DMS 273 treated with DMSO at 0.1 percent for 48 hours (cell line): ENCODE results near the gene ALDH1A2.
"Not testable (repeated sequence)": the region's sequence is repeated elsewhere in the genome, so short reads cannot be mapped to it uniquely, and the experiment has no call there.

ENCODE experiments used
- DNase-seq: peaks from one replicate; lab custom pipeline; 2025; lab: John Stamatoyannopoulos, UW

ALDH1A2 gene

GRCh38 chr15:58065445-58066041 is at the start of gene ALDH1A2:
TSS of gene ALDH1A2 (minus strand) at chr15:58065711. CDS start at chr15:58065650, 61 bp downstream.
- no peak for DNase-seq

GRCh38 chr15:58114812-58115211 is 49.3 kb upstream of the ALDH1A2 start:
- DNase-seq = no peak

- no peak for DNase-seq
Measured at GRCh38 chr15:58114388-58114787, 48.9 kb upstream of the ALDH1A2 start.

GRCh38 chr15:58113358-58113757 is 47.8 kb upstream of the ALDH1A2 start:
- DNase-seq = not testable (repeated sequence)

- no peak for DNase-seq
Measured at GRCh38 chr15:58111718-58112104, 46.2 kb upstream of the ALDH1A2 start.

- DNase-seq = no peak
Measured at GRCh38 chr15:58110999-58111717, 45.6 kb upstream of the ALDH1A2 start.

- DNase-seq = no peak
Measured at GRCh38 chr15:58109419-58109818, 43.9 kb upstream of the ALDH1A2 start.

GRCh38 chr15:58108117-58108516 is 42.6 kb upstream of the ALDH1A2 start:
- DNase-seq = no peak

GRCh38 chr15:58103482-58103881 is 38.0 kb upstream of the ALDH1A2 start:
- DNase-seq = no peak

GRCh38 chr15:58096529-58097084 is 31.1 kb upstream of the ALDH1A2 start:
- no peak for DNase-seq

- DNase-seq = no peak
Measured at GRCh38 chr15:58095415-58095814, 29.9 kb upstream of the ALDH1A2 start.

- DNase-seq = no peak
Measured at GRCh38 chr15:58087871-58088270, 22.4 kb upstream of the ALDH1A2 start.

- DNase-seq = no peak
Measured at GRCh38 chr15:58086491-58086890, 21.0 kb upstream of the ALDH1A2 start.

- DNase-seq = no peak
Measured at GRCh38 chr15:58083526-58083925, 18.0 kb upstream of the ALDH1A2 start.

GRCh38 chr15:58081891-58082290 is 16.4 kb upstream of the ALDH1A2 start:
- DNase-seq = no peak

GRCh38 chr15:58081456-58081855 is 15.9 kb upstream of the ALDH1A2 start:
- no peak for DNase-seq

GRCh38 chr15:58080959-58081358 is 15.4 kb upstream of the ALDH1A2 start:
- not testable (repeated sequence) for DNase-seq

- no peak for DNase-seq
Measured at GRCh38 chr15:58080398-58080797, 14.9 kb upstream of the ALDH1A2 start.

GRCh38 chr15:58078591-58078990 is 13.1 kb upstream of the ALDH1A2 start:
- no peak for DNase-seq

GRCh38 chr15:58077427-58077826 is 11.9 kb upstream of the ALDH1A2 start:
- DNase-seq = no peak

- DNase-seq = no peak
Measured at GRCh38 chr15:58074452-58074851, 8.9 kb upstream of the ALDH1A2 start.

- DNase-seq = peak; percentile 17
Measured at GRCh38 chr15:58070801-58071418, 5.4 kb upstream of the ALDH1A2 start.

GRCh38 chr15:58069008-58069407 is 3.5 kb upstream of the ALDH1A2 start:
- DNase-seq = no peak
